NCI-H510A treated with DMSO at 0.1 percent for 48 hours (cell line): Measurements from ENCODE around the gene ANKH.
A peak's percentile ranks its signal among the peaks of the same experiment; 100 is the strongest.
"Not testable (repeated sequence)": the region's sequence is repeated elsewhere in the genome, so short reads cannot be mapped to it uniquely, and the experiment has no call there.

Experiments
- DNase-seq: peaks from one replicate; lab custom pipeline; 2025; lab: John Stamatoyannopoulos, UW

The ANKH gene

GRCh38 chr5:14871214-14872069 is at the start of gene ANKH:
TSS of gene ANKH (minus strand) at chr5:14871778. CDS start at chr5:14871447, 331 bp downstream.
- DNase-seq = peak; percentile 87

DNA sequence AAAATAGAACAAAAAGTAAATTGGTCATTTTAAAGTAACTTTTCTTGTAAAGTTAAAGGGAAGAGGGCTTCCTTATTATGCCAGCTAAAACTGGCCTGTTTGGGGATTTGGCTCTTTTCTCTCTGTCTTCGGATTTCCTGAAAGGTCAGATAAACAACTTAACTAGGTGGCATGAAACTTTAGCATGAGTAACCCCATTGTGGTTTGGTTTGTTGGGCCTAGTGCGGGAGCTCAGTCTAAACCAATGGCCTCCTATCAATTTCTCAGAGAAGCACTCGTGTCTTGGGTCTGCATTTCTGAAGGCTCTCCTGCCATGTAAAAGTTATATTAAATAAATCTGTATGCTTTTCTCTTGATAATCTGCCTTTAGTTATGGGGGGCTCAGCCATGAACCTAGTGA is 48.5 kb upstream of the ANKH start:
- DNase-seq = no peak

GRCh38 chr5:14919106-14919505 is 47.5 kb upstream of the ANKH start:
- DNase-seq = not testable (repeated sequence)

DNA sequence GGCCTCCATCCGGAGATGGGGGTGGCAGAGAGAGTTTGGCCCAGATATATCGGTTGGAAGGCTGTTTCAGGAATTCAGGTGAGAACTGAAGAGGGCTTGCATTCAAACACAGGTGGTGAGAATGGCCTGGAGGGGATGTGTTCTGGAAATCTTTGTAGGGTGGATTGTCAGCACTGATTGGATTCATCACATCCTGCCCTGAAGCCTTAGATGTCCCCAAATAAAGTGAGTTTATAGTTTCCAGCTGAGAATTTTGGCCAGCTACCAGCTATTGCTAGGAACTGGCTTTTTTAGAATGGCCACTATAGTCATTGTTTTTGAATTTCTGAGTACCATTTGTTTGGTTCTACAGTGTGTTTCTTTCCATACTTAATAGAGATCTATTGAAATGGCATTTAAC is 46.1 kb upstream of the ANKH start:
- no peak for DNase-seq

DNA sequence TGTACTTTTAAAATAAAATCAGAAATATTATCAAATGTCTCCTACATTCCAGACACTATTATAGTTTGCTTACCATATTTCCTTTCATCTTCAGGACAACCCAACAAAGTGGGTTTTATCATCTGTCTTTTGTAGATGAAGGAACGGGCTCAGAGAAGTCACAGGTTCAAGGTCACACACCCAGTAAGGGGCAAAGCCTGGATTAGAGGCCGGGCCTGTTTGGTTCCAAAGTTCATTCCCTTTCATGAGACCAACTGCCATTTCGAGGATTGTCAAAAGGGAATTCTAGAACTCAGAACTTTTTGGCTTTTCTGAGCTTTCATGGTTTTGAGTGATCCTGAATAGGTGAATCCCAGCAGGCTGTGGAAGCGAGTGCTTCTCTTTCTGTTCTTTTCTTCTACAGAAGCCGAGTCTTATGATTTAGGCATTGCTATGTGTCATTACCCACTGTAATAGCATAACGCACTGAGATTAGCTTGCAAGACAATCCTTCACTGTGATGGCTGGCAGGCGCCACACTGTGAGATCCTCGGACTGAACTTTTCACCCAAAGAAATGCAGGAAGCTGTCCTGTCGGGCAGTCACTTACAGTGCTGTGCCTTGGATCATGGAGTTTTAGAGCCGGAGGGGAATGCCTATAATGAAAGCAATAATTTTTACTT is 43.8 kb upstream of the ANKH start:
- DNase-seq = no peak

DNA sequence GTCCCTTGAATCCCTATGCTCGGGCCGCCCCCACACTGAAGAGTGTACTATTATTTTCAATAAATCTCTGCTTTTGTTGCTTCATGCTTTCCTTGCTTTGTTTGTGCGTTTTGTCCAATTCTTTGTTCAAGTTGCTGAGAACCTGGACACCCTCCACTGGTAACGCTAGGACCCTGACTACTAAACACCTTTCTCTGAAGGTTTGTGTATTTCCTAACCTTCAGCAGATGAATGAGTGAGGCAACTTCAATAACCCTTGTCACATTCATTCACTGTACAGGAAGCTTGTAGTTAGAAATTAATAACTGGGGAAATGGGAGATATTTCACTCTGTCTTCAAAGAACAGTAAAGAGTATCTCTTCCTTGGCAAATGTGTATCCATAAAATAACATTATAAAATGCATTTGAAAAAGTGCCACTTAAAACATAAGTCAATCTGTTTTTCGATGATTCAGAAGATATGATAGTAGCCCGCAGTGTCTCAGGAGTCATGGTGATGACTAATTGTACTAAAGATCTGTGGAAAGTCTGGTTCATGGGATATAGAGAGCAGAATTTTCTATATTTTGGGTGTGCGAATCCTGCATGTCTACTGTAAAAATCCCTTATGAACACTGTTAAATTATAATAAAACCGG is 43.2 kb upstream of the ANKH start:
- DNase-seq = no peak

- DNase-seq = no peak
Observed at GRCh38 chr5:14914193-14914592, 42.6 kb upstream of the ANKH start.

DNA sequence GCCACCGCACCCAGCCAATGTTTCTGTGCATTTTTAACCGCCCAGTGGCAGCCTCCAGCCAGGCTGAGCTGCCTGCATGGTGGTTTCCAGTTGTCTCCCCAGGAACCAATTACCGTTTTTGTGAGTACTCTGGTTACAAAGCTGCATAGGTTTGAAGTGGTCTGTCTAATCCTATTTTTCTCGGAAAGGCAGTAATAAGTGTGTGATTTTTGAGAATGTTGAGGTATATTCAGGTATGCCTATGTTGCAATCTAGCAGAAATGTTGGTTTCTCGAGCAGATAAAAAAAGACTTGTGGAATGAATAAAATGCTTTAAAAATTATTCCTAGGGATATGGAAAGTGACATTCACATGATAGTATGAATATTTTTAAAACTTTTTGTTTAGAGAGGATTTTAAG is 41.5 kb upstream of the ANKH start:
- DNase-seq = no peak

- no peak for DNase-seq
Observed at GRCh38 chr5:14912206-14912605, 40.6 kb upstream of the ANKH start.

DNA sequence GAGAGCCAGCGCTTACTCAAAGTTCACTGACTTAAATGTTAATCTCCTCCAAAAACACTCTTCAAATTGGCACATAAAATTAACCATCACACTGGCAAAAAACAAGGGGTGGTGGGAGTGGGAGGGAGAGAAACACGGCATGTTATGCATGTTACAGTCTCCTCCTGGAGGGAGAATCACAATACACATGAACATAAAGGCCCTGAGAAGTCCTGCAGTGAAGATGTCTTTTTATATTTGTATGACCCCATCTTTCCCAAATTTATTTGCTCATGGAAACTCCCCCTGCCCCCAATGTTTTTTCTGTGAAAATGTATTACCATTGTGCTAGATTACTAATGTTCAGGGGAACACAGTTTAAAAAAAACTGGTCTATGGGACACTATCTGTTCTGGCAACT is 37.8 kb upstream of the ANKH start:
- no peak for DNase-seq

DNA sequence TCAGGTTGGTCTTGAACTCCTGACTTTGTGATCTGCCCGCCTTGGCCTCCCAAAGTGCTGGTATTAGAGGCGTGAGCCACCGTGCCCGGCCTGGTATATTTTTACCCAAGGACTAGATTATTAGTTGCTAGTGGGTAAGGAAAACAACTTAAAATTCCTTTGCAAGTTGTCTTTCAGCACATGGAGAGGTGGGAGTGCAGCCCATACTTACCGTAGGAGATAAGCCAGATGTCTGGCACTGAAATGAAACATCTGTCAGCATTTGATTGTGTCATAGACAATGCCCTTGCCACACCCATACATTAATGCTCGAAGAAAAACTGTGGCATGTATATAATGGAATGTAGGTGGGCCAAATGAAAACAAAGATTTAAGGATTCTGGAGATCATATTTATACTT is 36.6 kb upstream of the ANKH start:
- DNase-seq = no peak

- no peak for DNase-seq
Observed at GRCh38 chr5:14906628-14907027, 35.0 kb upstream of the ANKH start.

DNA sequence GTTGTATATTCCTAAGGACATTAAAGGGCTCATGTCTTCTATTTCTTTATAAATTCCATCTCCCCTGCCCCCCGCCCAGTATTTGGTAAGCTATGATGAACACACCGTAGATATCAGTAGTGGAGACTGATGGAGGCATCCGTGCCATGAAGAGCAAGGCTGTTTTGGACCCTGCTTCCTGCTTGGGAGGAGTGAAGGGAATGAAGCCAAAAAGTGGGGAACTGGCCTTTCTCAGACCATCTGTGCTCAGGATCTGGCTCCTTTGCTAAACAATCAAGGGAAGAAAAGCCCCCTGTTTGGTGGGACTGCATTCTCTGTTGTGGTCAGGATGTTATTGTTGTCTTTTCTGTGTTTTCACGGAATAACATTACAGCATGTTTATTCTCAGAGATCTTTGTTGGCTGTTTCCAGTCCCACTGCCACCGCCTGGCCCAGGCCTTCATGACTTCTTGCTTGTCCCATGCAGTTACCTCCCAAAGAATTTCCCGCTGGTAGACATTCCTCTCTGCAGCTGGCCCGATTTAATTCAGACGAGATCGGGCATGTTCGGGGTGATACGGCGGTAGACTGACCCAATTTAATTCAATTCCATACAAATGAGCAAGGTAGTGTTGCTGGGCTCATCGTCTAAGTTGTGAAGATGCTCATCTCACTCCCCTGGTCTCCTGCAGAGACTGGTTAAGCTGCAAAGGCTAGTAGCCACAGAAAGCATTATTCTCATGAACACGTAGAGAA is 31.4 kb upstream of the ANKH start:
- DNase-seq = no peak

DNA sequence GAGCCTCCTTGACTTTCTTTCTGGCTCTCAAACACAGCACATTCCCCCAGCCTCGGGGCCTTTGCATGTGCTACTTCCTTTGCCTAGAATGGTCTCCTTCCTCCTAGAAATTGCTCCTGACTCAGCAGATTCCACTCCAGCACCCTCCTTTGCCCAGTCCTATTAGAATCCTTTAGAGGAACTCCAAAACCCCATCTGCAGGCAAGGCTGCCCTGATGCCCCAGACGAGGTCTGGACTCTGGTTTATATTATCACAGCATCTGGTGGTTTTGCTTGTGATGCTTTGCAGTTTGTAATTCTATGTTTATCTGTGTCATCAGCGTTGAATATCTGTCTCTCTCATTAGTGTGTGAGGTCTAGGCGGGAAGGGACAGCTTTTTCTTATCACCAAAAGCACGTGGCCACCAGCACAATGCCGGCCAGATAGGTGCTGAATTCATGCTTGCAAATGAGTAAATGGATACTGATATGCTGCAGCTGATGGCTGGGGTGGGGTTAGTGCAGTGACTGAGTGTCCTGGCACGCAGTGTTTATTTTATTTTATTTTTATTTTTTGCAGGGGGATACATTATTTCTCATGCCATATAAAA is 30.0 kb upstream of the ANKH start:
- DNase-seq = no peak

DNA sequence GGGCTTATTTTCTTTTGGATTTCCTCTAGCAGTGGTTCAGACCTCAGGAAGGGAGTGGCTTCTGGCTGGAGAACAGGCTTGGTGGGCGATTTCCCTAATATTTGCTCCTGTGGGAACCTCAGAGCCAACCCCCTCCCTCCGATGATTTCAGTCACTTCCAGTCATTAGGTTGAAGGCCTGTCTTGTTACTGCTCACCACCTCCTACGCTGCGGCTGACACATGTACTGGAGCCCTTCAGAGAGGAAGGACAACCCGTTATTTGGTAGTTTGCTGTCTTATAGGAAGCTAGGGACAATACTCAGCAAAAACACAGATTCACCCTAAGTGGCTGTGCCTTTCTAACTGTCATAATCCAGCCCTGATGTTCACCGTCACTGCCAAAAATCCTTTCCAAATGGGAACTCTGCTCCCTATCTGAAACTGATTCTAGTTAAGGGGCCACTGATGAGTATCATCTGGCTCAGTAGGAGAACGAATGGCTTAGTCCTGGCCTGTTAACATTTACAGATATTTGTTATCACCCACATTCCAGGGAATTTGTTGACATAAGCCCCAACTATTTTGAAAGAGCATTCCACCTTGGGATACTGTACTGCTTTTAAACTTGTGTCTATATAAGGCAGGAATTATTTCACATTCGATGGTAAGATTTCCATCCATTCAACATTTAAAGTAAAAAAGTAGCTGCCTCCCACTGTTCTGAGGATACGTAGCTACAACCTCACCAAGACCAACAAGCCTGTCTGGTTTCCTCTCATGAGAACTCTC is 29.3 kb upstream of the ANKH start:
- DNase-seq = no peak

GRCh38 chr5:14896131-14896530 is 24.6 kb upstream of the ANKH start:
- no peak for DNase-seq

GRCh38 chr5:14895301-14895700 is 23.7 kb upstream of the ANKH start:
- DNase-seq = no peak

DNA sequence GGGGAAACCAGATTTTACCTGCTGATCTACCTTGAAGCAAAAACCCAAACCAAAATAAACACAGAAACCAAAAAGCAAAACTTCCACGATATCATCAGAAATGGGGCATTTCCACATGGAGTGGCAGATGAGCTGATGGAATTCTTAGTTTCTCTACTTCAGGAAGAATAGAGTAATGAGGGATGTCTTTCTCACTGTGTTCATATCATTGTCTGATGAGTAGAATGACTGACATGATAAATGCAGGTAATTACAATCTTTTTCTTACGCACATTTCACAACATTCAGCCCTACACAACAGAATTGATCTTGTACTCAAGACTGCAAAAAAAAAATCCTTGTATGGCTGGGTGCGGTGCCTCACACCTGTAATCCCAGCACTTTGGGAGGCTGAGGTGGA is 23.2 kb upstream of the ANKH start:
- no peak for DNase-seq

- DNase-seq = no peak
Observed at GRCh38 chr5:14893381-14893780, 21.8 kb upstream of the ANKH start.

GRCh38 chr5:14890846-14891245 is 19.3 kb upstream of the ANKH start:
- no peak for DNase-seq

DNA sequence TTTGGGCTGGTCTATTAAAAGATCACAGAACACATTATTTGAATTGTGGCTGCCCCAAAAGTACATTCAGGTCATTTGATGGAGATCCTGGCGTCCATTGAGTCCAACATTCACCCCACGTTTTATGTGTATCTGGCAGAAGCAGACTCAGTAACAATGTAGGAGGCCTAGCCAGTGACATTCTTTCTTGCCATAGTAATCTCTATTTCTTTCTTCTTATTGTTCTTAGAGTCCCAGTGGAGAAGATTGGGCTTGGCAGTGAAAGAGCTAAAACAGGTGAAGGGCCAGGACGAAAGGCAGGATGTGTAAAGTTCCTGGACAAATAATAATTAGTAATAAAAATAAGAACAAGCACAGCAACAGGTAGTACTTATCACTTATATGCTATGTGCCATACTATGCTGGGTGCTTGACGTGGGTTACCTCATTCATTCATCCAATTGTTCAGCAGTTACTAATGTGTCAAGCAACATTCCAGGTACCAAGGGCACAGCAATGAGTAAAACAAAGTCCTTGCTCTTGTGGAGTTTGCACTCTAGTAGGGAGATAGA is 12.6 kb upstream of the ANKH start:
- no peak for DNase-seq
